NCI-H2107 treated with DMSO at 0.1 percent for 48 hours (cell line): ENCODE results near the gene ZER1.

Source experiments
- DNase-seq: peaks from one replicate; lab custom pipeline; 2025; ENCODE audit not compliant: unreplicated experiment; lab: John Stamatoyannopoulos, UW

The ZER1 gene

DNA sequence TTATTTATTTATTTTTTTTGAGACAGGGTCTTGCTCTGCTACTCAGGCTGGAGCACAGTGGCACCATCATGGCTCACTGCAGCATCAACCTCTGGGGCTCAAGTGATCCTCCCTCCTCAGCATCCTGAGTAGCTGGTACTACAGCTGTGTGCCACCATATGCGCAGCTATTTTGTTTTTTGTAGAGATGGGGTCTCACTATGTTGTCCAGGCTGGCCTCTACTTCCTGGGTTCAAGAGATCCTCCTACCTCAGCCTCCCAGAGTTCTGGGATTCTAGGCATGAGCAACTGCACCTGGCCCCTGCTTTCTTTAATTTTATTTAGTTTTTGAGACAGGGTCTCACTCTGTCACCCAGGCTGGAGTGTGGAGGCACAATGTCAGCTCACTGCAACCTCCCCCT is 28.3 kb downstream of the ZER1 start:
- no peak for DNase-seq

DNA sequence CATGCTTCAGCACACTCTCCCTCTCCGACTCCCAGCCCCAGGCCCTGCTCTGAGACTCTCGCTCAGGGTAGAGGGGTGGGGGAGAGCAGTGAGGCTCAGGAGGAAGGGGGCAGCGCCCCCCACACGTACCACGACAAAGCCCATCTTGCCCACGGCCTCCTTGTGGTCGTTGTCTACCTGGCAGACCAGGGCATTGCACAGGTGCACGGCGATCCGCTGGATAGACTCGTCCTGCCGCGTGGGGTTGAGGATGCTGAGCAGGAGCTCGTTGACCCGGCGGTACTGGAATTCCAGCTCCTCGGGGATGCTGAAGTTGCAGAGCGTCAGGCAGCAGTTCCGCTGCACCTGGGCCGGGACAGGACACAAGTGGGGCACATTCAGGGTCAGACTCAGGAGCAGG is 29.3 kb downstream of the ZER1 start:
- no peak for DNase-seq

DNA sequence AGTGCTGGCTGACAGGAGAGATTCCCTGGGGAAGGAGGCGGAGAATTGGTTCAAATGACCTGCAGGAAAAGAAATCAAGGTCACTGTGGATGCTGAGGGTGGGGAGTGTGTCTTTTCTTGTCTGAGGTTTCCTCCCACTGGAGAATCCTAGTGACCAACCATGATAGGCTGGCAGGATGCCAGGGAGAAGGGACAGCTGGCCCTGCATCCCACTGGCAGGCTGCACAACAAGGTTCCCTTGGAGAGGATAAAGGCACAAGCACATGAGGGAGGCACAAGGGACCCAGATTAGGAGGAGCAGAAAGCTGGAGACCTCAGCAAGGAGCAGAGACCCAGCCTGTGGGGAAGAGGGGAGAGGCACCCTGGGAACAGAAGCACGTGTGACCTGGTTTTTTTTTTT is 36.4 kb downstream of the ZER1 start:
- no peak for DNase-seq

DNA sequence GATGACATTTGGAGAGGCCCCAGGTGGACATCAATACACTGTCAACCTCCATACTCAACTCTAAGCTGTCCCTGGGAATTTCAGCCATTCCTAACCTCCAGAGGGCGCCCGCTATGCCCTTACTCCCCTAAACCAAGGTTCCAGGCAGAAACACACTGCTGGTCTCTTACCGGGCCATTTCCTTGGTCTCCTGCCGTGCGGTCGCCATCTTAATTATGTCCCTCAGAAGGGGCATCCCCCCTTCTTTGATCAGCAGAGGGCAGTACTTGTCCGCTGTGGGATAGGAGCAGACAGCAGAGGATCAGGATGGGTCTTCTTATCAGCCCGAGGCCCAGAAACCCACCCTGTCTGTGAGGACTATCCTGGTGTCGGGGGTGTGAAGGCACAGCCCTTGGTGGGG is 38.5 kb downstream of the ZER1 start:
- DNase-seq = peak; percentile 72

DNA sequence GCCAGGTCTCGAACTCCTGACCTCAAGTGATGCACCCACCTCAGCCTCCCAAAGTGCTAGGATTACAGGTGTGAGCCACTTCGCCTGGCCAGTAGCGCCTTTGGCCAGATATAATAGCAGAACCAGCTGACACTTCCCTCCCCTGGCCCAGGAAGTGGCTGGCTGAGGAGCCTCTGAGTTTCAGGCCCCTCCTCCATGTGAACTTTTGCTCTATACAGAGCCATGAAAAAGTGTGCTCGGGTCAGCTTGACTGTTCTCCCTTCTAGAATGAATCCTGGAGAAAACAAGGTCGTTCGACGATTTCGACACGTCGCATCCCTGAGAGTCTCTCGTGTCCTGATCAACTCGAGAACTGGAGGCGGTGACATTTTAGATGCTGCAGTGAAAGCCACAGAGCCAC is 39.2 kb downstream of the ZER1 start:
- no peak for DNase-seq

DNA sequence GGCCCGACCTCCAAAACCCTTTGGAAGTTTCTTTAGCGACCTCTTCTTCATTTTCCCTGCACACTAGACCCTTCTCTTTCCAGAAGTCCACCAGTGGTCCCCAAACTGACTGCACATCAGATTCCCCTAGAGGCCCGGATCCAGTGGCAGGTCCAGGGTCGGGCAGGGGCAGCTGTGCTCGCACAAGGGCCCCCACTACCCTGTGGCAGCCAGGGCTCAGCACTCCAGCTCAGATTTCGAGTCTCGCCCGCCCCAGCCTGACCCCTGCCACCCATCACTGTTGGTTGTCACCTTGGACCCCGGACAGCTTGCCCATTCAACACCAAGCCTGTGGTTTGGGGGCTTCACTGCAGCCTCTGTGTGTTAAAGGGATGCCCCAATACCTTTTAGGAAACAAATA is 40.0 kb downstream of the ZER1 start:
- DNase-seq = no peak

DNA sequence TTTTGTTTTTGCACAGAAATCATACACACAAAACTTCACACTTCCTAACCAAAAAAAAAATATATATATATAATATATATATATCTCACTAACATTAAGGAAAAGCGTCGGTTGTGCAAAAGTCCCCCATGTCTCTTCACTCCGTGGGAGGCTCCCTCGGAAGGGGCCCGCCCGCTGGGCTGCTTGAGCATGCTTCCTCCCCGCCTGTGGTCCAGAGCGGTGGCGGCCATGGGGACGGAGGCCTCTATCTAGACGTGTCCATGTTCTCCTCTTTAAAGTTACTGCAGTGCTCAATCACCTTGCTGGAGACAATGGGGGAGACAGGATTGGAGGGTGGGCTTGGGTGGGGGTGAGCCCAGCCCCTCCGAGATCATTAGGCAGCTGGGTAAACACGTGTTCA is 40.6 kb downstream of the ZER1 start:
- no peak for DNase-seq

DNA sequence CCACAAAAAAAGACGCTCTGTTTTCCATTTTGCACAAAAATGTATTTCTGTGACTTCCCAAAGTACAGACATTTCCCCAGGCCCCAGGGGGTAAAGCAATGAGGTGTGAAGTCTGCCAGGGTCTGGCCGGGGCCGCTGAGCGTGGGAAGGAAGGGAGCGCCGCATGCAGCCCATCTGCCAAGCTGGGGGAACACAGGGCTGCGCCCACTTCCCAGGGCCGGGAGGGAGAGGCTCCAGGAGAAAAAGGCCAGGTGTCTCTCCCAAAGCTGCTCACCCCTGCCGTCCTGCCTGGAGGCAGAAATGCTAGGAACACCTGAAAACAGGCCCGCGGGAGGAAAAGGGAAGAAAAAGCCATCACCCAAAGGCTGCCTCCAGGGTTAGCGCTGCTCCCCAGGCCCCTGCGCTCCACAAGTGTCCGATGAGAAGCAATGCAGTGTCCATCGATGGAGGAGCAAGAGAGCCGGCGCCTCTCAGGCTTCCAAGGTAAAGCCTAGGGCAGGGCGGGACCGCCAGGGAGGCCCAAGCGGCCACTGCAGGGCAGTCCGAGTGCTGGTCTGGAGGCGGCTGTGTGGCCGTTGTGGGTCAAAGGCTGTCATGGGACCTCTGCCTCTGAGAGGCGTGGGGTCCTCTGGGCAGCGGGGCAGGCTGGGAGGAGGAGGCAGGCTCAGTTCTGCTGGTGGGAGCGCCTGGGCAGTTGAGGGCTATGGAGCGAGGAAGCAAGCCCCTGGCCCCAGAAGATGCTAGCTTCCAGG is 41.8 kb downstream of the ZER1 start:
- no peak for DNase-seq

DNA sequence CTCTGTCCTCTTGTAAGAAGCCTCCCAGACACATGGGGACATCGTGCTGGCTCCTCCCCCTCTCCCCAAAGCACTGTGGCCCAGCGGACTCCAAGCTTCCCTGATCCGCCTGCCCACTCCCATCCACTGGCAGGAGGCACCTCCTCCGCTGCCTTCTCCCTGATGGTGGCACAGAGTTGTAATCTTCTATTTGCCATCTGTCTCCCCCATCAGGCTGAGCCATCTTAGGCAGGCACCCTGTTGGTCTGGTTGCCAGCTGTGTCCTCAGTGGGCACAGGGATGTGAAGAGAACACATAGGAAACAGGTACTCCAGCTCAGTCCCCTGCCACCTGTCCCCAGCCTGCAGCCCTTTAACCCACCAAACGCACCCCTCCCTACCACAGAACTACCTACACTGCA is 42.4 kb downstream of the ZER1 start:
- DNase-seq = peak; percentile 11

DNA sequence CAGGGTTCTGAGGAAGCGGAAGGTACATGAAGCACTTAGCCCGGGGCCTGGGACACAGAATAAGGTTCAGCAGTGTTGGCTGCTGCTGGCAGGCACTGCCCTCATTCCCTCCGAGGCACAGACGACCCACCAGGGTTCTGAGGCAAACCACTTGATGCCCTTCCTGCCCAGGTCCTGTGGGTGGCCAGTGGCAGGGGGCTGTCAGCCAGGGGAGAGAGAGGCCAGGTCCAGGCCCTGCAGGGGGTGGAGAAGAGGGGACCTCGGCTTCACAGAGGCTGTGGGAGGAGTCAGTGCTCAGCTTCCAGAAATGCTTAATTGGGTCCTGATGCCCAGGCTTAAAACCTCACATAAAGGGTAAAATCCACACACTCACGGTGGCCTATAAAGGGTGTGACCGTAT is 43.4 kb downstream of the ZER1 start:
- no peak for DNase-seq

DNA sequence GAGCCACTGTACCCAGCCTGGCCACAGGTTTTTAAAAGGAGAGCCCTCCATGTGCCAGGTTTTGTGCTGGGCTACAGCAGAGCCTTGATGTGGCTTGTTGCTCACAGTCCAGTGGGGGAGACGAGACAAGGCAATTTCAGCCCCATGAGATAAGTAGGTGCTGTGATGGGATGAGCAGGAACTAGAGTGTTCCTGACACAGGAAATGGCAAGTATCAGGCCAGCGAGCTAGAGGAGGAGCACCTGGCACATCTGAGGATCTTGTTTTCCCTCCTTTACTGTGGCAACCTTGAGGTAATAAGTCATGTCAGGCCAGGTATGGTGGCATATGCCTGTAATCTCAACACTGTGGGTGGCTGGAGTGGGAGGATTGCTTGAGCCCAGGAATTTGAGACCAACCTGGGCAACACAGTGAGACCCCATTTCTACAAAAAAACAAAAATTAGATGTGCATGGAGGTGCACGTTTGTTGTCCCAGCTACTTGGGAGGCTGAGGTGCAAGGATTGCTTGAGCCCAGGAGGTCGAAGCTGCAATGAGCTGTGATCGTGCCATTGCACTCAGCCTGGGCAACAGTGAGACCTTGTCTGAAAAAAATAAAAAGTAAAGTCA is 44.0 kb downstream of the ZER1 start:
- no peak for DNase-seq

DNA sequence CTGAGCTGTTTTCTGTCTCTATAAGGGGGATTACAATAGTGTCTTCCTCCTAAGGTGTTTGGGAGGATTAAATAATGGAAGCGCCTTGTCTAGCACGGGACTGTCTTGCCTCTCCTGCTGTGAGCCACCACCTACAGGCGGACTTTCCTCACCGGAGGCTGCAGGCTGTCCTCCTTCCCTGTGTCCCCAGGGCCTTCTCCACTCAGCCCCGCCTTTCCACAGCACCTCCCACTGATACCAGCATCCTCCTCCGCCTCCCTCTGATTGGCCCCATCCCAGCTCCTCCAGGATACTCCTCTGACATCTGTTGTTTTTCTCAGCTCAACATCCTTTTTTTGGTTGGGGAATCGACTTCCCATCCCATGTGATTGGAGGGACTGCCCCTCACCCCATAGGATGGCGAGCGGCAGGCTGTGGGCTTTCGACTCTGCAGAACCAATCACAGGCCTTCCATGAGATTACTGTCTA is 46.9 kb downstream of the ZER1 start:
- peak; percentile 27 for DNase-seq

DNA sequence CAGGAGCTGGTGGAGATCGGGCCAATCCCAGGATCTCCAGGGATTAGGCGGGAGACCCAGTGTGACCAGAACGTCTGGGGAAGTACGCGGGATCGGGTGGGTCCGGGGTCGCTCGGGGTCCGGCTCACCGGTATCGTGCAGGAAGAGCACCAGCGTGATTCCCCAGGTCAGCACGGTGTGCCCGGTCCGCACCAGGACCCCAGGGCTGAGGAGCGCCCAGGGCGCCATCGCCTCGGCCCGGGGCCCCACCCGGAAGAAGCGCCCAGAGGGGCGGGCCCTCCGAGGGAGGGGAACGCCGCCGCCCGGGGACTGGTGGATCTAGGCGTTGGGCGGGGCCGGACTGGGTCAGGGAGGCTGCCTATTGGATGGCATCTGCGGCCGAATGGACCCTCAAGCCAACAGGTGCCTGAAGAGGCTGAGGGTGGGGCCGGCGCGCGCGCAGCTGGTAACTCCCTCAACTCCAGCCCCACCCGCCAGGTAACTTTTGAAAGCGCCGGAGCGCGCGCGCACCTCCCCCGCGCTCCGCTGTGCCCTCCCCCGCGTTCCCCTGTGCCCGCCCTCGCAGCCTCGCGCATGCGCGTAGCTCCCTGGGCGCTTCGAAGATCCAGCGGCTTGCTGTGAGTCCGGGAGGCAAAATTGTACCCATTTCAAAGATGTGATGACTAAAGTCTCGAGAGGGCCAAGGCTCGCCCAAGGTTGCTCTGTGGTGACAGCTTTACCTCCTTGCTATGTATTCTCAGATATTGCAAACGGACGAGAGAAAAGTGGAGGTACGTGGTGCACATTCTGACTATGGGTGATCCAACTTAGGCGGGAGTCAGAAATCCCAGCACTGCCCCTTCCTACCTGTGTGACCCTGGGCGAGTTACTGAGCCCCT is 47.6 kb downstream of the ZER1 start, which contains the start of gene ZDHHC12:
ZDHHC12 (minus strand) TSS at position 262 of the 878 bp plus-strand sequence; CDS start at position 228, 34 bp downstream.
- peak; percentile 88 for DNase-seq

DNA sequence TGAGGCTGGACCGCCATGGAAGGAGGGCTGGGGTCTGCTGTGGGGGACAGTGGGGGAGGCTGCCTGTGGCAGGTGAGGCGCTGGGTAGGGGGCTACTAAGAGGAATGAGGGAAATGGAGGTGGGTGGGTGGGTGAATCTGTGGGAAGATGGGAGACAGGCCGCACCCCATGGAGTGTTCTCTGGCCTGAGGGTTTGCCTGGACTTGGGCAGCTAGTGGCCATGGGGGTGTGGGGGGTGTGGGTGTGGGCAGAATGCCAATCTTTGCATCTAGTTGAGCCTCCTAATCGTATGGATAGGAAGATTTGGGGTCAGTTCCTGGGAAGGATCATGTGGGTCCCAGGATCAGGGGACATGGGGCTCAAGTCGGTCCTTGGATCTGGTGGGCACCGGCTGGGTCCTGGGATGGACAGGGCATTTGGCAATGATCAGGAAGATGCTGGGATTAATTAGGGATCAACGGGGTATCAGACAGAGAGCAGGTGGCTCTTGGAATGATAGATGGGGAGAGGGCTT is 48.3 kb downstream of the ZER1 start:
- no peak for DNase-seq

DNA sequence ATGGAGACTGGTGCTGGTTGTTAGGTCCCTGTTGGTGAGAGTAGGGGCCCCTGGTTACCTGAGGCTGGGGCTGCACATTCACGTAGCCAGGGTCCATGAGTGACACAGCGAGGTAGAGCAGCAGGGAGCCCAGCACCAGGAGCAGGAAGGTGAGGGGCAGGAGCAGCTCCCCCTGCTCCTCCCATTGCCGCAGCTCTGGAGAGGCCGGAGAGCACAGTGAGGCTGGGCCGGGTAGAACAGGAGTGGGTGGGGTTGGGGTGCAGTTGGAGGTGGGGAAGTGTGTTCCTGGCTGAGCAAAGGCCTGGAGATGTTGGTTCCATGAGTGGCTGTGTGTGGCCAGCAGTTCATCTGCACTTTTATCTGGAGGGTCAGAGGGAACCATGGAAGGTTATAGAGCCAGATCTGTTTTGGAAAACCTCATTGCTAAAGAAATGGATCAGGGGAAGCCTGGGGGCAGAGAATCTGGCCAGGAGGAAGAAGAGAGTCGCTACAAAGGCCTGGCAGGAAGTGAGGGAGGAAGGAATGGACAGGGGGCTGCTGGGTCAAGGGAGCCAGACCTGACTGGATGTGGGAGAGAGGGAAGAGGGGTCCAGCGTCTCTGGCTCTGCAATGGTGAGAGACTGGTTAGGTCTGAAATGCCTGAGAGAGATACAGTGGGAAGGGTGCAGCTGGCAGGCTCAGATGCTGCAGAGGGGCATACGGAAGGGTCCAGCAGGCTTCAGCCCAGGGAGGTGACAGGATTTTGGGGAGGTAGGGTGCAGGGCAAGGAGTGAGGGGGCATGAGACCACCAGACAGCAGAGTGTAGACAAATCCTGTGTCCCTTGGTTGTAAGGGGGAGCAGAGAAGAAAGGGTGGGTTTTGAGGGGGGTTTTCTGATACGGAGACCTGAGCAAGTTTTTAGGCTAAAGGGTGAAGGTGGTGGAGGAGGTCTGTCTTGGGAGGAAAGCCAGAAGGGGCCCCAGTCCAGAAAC is 49.1 kb downstream of the ZER1 start:
- DNase-seq = no peak

DNA sequence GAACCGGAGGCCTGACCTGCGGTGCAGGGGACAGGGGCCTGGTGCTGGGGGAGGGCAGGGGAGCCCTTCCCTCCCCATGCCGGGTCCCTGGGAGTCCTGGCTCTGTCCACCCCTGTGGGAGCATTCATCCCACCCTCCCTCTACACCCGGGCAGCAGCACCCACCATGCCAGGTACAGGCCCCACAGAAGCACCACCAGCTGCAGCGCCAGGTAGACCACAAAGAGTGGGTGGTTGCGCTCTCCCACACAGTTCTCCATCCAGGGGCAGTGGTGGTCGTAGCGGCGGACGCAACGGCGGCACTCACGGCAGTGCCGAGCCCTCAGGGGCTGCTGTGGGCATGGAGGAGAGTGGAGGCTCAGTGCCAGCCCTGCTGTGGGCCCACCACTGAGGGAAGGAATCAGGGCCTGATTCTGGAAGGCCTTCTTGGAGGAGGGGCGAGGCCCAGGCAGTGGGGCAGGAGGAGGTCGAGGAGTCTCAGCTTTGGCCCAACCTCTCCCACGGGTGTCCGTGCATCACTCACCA is 50.2 kb downstream of the ZER1 start:
- no peak for DNase-seq

DNA sequence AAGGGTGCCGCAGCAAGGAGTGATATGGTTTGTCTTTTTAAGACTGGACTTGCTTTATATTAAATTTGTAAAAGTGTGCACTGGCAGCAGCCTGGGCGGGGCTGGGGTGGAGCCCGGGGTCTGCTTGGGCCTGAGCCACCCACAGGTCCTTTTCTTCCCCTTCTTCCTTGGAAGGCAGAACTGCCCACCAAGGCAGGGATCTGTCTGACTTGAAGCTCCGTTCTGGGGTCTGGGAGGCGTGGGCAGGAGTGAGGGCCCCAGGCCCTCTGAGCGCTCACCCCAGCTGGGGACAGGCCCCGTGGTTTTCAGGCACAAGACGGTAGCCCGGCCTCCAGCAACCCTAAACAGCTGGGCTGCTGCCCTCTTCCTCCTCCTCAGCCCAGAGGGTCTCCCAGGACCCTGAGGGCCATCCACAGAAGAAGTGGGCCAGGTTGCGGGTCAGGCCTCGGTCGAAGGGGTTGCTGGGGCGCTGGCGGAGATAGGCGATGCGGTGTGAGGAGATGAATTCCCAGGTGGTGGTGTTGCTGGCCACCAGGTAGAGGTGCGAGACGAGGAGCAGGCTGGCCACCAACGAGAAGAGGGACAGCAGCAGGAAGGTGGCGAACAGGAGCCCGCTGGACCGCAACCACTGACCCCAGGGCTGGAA is 50.8 kb downstream of the ZER1 start:
- DNase-seq = no peak

DNA sequence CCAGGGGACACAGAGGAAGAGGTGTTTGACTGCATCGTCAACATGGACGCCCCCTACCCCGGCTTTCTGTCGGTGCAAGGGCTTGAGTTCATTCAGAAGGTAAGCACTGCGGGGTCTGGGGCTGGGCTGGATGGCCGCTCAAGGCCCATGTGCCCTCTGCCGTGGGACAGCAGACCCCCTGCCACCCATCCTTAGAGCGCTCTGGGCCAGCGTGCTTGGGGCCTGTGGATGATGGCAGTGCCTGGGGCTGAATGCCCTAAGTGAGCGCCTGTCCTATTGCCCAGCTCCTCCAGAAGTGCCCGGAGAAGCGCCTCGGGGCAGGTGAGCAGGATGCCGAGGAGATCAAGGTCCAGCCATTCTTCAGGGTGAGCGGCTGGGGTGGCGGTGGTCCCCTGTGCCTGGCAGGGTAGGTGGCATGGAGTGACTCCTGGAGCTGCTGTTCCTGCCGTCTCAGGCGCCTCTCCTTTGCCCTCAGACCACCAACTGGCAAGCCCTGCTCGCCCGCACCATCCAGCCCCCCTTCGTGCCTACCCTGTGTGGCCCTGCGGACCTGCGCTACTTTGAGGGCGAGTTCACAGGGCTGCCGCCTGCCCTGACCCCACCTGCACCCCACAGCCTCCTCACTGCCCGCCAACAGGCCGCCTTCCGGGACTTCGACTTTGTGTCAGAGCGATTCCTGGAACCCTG is 51.7 kb downstream of the ZER1 start:
- no peak for DNase-seq

DNA sequence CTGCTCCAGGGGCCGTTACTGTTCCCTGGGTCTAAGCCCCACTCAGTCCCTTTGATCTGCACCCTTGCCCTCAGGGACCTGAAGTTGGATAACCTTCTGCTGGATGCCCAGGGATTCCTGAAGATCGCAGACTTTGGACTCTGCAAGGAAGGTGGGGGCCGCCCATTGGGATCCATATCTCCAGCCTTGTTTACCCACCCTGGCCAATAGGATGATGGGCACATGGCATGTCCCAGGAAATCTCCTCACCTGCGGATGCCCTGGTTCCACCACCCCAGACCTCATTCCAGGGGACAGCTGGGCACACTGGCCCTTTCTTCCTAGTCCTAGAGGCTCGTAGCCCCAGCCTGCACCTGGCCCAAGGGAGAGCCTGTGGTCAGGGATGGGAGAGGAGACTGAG is 53.3 kb downstream of the ZER1 start:
- no peak for DNase-seq
